RKO (cell line): ENCODE data around the gene LEP.

Experiments used
- DNase-seq: peaks from one replicate; pipeline ENCODE4 v3.0.0-alpha.2; 2016; ENCODE audit warnings: low spot score

Gene LEP

DNA sequence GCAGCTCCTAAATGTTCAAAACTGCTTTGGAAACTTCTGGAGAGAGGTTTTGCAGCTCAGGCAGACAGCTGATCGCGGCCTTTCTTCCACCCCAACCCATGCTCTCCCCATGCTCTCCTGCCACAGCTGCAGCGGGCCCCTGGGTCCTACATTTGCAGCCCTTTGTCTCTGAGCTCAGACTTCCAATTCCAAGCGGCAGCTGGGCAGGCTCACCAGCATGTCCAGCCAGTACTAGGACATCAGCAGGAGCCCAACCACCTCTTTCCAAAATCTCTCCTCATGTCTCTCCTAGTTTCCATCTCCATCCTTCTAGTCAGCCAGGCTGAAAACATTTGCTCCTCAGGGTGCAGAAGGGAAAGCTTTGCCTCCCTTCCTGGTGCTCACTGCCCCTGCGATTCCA lies 6.0 kb downstream of the LEP start:
- DNase-seq, result no peak

DNA sequence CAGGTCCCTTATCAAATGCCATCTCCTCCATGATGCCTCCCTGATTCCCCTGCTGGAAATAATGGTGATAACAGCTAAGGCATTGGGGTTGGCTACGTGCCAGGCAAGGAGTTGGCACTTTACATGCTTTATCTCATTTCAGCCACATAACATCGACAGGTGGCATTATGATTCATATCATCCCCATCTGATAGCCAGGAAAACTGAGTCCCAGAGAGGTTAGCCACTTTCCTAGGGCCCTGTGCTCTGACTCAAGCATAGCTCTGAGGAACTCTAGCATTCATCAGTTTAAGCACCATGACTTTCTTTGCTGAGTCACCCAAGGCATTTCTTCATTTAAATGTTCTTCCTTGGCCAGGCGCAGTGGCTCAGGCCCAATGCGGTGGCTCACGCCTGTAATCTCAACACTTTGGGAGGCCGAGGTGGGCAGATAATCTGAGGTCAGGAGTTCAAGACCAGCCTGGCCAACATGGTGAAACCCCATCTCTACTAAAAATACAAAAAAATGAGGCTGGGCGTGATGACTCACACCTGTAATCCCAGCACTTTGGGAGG lies 6.6 kb downstream of the LEP start:
- DNase-seq, result peak; percentile 83

DNA sequence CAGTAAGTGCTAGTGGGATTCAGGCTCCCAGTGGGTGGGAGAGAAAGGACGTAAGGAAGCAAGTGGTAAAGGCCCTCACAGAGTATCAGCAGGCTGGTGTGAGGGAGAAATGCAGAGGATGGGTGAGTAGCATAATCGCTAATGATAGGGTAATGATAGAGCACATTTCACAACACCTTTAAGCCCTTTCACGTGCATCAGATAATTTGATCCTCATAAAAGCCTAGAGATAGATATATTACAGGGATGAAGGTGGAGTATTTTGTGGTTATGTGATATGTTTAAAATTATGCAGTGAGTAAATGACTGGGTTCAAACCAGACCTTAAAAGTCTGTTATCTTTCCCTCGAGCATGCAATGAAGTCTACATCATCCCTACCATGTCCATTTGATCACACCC lies 10.3 kb downstream of the LEP start:
- no peak for DNase-seq

DNA sequence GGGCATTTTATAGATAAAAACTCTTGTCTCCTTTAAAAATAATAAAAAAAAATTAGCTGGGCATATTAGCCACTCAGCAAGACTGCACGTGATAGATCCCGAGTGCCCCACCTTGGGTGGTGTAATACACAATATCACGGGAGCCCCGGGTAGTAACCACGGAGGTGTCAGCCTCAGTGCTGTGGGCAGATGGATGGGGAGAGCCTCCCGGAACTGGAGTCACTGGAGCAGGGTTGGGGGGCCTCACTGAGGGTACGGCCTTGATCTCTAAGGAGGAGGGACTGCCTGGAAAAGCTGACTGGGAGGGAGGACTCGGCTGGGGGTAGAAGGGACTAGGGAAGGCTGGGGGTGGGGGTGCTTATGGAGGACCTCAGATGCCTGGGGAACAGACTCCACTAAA lies 12.6 kb downstream of the LEP start:
- no peak for DNase-seq

DNA sequence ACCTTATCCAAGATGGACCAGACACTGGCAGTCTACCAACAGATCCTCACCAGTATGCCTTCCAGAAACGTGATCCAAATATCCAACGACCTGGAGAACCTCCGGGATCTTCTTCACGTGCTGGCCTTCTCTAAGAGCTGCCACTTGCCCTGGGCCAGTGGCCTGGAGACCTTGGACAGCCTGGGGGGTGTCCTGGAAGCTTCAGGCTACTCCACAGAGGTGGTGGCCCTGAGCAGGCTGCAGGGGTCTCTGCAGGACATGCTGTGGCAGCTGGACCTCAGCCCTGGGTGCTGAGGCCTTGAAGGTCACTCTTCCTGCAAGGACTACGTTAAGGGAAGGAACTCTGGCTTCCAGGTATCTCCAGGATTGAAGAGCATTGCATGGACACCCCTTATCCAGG lies 13.4 kb downstream of the LEP start:
- no peak for DNase-seq

DNA sequence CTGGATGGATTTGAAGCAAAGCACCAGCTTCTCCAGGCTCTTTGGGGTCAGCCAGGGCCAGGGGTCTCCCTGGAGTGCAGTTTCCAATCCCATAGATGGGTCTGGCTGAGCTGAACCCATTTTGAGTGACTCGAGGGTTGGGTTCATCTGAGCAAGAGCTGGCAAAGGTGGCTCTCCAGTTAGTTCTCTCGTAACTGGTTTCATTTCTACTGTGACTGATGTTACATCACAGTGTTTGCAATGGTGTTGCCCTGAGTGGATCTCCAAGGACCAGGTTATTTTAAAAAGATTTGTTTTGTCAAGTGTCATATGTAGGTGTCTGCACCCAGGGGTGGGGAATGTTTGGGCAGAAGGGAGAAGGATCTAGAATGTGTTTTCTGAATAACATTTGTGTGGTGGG lies 14.2 kb downstream of the LEP start:
- no peak for DNase-seq

DNA sequence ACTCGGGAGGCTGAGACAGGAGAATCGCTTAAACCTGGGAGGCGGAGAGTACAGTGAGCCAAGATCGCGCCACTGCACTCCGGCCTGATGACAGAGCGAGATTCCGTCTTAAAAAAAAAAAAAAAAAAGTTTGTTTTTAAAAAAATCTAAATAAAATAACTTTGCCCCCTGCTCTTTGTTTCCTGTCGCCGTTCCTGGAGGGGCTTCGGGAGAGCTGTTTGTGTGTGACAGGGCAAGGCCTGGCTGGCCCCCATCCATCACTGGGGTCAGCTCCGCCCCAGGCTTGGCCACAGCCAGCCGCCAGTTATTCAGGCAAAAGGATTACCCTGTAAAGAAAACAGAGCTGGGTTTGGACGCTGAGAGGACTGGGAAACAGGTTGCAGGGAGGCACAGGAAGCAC lies 16.4 kb downstream of the LEP start:
- no peak for DNase-seq

DNA sequence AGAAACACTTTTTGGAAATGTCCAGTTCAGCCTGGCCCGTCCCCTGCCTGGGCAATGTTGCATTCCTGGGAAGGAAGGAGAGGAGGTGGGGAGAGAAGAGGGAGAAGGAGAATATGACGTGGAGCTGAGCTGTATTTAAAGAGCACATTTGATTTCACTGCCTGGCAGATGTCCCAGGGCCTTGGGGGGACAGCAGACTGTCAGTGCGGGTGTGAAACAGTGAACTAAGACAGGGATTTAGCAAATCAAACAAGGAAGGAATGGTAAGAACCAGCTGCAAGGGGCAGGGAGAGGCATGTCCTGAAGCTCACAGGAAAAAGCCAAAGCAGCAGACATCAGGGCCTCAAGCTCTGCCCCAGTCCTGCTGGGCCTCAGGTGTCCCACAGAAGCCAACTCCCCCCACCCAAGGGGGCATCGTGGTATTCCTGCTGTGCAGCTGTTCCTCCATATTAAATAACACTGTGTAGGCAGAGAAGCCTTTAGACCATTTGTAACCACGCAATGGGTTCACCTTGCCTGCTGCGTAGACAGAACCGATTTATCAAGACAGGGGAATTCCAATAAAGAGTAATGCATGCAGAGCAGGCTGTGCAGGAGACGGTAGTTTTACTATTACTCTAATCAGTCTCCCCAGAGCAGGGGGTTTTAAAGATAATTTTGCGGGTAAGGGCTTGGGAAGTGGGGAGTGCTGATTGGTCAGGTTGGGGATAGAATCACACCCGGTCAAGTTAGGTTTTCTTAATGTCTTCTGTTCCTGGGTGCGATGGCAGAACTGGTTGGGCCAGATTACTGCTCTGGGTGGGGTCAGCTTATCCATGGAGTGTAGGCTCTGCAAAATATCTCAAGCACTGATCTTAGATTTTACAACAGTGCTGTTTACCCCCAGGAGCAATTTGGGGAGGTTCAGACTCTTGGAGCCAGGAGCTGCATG lies 18.3 kb downstream of the LEP start:
- no peak for DNase-seq

DNA sequence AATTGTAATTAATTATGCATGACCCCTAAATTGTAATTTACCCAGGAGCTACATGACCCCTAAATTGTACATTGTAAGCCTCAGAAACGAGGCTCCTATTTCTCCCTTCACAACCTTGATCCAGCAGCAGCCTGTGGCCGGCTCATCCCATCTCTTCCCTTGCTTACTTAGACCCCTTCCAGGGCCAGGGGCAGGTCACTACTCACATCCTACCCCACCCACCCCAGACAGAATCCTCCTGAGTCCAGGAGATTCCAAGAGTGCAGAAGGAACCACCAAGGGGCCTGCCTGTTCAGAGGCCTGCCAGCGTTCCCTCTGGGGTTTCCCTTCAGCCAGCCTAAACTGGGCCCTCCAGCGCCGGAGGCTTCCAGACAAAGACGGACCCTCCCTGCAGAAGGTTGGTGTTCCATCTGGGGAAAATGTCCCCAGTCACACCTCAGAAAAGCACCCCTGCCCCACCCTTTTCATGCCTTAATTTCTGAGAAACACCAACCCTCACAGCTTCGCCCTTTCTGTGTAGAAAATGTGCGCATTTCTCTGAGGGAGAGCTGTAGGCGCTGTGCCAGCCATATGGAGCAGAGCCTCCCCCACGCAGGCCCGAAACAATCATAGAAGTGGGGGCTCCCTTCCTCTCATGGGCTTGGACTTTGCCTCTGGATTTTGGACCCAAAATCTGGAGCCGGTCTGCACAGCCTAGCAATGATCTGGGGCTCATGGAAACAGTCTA lies 19.2 kb downstream of the LEP start:
- DNase-seq, result no peak

DNA sequence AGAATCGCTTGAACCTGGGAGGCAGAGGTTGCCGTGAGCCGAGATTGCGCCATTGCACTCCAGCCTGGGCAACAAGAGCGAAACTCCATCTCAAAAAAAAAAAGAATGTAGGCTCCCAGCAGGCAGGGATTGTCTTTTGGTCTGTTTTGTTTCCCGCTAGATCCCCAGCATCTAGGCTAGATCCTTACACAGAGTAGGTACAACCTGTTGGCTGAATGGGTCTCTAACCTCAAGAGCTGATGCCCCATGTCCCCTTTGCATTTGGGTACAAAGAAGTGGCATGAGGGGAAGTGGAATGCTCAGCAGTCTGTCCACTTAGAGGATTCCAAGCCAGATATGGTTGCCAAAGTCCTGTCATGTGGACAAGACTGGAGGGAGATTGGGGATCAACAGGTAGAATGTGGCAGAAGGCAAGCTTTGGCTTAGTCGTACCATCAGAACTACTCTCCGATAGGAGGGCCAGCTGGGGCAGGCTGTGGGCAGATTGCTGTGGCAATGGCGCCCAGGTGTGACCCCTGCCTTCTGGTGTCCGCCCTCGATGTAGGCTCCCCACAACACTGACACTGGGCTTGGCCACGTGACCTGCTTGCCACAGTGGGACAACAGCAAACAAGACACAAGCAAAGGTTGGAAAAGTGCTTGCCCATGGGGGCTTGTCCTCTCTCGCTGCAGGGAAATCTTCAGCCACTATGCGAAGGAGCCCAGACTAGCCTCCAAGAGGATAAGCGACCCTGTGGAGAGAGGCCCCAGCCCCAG lies 21.4 kb downstream of the LEP start:
- no peak for DNase-seq

DNA sequence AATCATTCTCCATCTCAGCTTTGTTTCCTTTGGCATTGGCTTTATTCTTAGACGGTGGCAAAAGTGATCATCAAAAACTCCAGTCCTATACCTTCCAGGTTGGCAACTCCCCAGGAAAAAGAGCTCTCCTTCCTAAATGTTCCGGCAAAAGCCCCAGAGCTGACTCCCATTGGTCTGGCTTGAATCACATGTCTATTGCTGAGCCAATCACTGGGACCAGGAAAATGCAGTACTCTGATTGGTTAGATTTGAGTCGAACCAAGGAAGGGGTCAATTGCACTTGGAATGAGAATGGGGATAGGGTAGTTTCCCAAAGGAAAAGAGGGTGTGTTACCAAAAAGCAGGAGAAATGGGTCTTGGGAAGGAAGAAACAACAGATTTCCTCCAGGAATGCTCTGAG lies 22.3 kb downstream of the LEP start:
- no peak for DNase-seq

DNA sequence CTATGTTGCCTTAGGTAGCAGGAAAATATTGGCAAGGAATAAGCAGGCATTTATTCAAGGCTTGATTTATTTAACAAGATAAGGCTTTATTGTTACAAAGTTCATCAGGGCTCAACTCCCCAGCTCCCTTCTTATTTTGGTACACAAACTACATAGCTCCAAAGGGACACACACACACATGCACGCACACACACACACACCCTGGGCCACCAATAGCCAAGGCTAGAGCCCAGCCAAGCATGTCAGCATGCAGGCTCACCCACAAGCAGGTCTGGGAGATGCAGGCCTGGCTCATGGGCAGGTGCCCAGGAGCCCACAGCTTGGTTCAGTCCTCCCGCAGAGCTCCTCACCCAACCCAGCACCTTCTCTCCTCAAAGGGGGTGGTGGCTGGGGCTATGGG lies 23.4 kb downstream of the LEP start:
- DNase-seq, result no peak

DNA sequence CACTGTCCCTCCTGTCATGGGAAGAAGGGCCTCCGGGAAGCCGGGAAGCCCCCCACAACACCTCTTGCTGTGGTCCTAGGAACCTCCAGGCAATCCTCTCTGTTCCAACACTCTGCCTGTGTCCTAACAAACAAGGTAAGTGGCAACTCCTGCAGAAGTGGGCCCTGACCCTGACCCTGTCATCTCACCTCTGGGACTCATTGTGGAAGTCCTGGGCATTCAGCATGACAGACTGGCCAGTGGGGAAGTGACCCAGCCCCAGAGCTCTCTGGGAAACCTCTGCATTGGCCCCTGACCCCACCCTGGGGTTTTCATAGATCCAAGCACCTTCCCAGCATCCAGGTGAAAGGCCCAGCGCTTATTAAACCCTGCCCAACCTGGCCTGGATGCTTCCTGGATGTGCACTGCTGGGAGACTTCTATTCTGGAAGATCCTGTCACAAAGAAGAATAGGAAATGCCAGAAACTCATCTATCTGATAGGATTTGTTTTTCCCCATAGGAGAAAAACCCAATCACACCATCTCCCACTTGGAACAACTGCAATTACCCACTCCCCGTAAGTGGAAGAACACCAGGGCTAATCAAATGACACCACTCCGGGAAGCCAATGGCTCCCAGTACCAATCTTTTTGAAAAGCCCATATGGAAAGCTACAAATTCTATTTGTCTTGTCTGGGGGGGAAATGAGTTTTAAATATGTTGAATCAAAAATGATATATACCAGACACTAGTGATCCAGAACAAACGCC lies 24.3 kb downstream of the LEP start:
- DNase-seq, result no peak

DNA sequence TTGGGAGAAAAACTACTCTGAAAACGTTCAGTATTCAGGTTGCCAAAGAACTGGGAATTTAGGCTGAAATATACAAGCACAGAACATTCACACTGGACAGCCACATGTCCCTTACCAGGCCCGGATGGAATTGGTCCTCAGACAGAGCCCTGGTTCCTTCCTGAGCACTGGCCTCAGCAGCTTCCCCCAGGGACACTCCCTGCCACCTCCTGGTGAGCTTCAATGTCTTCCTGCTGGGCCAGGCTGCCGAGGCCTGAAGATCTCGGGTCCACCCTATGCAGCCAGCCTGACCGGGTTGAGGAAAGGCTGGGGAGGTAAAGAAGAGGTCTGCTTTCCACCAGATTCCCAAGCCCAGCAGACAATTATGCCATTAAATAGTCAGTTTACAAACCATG lies 24.8 kb downstream of the LEP start:
- DNase-seq, result no peak

DNA sequence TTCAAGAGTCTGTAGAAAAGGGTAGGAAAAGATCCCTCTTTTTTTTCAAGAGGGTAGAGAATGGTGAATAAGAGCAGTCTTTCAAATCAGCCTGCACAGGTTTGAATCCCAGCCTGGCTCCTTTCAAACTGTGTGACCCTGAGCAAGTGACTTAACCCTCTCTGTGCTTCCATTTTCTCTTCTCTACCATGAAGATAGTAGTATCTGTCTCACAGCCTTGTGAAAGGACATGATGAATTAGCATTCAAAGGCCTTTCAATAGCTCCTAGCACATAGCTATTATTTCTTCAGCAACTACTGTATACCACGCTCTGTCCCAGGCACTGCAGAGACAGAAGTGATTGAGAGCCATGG lies 25.4 kb downstream of the LEP start:
- no peak for DNase-seq

DNA sequence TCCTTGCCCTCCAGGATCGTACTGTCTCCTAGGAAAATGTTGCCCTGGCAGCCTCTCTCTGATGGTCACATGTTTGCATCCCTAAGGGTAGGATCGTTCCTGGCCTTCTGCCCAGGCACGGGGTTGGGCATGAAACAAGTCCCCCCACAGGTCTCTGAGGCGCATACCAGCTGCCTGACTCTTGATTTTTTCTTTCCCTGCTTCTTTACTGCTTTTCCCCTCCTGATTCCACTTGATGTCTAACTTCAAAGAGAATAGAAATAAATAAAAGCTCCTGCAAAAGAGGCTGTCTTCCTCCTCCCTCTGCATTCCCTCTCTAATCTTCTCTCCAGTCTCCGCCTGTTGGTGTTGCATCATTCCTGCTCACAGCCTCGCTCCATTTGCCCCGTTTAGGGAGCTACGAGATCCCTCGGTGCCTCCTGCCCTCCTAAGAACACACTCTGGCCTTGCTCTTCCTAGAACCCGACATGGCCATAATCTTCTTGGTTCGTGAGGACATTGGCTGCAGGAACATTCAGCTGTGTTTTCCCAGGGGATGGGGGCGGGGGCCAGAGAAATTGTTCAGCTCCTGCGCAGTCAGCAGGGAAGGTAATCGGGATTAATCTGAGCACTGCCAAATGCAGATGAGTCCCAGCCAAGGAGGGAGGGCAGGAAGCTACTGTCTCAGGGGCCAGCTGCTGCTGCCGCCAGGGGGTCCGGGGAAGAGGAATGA lies 26.0 kb downstream of the LEP start:
- DNase-seq, result no peak

DNA sequence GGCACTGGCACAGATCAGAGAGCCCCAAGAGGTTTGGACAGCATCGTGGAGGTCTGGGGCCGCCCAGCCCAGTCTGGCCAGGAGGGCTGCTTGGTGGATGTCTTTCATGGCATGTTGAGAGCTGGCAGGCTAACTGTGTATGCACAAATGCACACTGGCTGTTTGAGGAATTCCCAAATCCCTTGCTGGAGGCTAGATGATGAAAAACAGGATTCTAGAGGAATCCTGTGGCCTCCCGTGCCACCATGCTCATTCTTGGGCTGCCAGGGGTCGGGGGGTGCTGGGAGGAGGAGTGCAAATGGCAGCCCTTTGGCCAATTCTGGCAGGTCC lies 26.5 kb downstream of the LEP start:
- DNase-seq, result no peak

DNA sequence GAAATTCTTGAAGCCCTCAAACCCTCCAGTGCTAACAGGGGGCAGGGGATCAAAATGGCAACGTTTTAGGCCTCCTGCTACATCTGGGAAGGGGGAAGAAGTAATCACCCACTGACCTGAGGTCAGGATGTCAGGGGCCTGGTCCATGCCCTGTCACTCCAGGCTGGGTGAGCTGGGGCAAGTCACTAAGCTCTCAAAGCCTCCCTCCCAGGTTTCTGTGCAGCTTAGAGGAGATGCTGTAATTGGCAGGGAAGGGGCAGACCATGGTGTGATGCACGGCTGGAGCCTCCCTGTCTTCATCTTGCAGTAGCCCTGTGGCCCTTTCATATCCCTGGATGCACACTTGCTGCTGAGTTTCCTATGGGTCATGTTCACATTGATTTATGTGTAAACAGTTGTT lies 27.2 kb downstream of the LEP start:
- no peak for DNase-seq

DNA sequence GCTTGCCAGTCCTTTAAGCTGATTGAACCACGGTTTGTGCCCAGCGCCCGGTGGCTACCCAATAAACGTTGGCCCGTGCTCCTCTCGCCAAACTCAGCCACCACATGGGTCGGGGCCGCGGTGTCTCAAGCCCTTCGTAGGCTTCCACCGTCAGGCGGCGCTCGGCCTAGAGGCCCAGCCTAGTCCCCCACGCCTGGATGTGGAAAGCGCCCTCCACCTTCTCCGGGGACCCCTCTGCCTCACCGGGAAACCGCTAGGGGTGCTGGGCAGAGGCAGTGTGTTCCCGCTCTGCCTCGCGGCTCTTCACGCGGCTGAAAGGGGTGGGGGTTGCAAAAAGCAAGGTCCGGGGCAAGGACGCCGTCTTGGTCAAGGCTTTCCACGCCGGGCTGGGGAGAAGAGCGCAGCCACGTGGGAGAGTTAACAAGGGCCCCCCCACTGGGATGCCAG lies 29.8 kb downstream of the LEP start:
- DNase-seq, result no peak

DNA sequence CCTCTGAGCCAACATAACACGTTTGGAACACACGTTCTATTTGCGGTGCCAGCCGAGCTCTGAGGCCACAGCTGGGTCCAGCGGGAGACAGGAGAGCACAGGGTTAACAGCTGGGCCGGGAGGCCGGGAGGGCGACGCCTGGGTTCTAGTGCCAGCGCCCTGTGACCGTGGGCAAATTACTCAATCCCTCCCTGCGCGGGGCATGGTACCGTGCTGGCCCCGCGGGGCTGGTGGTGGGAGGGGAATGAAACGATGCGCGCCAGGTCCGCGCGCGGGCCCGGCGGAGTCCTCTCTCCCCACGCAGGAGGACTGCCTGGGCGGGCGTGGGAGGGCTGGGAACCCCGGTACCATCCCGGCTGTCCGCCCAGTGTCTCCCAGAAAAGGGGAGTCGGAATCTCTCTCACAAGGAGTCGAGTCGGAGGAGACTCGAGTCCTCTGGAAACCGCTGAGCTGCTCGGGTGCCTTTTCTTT lies 30.4 kb downstream of the LEP start:
- DNase-seq, result no peak

DNA sequence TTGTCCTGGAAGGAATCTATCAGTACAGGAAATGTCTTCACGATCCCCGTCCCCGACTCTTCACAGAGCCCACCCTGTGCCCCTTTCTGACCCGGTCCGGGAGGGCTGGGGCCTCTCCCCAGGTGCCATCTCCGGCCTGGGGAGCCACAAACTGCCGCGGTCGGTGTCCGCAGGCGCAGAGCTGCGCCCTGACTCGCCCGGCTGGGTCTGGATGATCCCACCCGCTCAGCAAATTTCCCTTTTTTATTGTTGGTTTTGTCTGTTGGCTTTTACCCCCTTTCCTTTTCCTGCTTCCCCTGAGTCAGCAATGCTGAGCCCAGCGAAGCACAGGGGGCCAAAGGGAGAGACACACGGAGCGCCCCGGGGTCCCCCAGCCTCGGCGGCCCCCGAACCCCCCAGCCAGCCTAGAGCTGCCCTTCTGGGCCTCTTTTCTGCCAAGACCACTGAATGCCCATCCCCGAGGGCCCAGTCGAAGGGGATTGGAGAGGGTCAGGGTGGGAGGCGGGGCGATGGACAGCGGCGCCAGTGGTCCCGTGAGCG lies 30.9 kb downstream of the LEP start:
- DNase-seq, result no peak
